Ascending aorta (tissue), 2 donors: ENCODE measurements around the gene DRAM1. TPM values are rescaled to one million over a fixed set of nuclear protein-coding genes. Genes with fewer than 3 reads are reported as not detected.

ENCODE experiments used
- DNase-seq, 2 donors: peaks; one replicate each; pipeline ENCODE4 v3.0.0-alpha.2; 2019; ENCODE audit warnings: low spot score in 2 of 2
- H3K27ac ChIP-seq, 2 donors: fragments of 200-600 bp; sonication (generic); one replicate each; pipeline ENCODE4 v1.5.1; 2016 to 2017; ENCODE audit warnings: mild to moderate bottlenecking in 1 of 2
- H3K27me3 ChIP-seq: fragments of 200-600 bp; sonication (generic); one replicate; pipeline ENCODE4 v1.5.1; 2017
- H3K36me3 ChIP-seq, 2 donors: fragments of 200-600 bp; sonication (generic); one replicate each; pipeline ENCODE4 v1.5.1; 2016
- H3K4me1 ChIP-seq, 2 donors: fragments of 200-600 bp; sonication (generic); one replicate each; pipeline ENCODE4 v1.5.1; 2016 to 2017; ENCODE audit warnings: mild to moderate bottlenecking in 1 of 2
- H3K4me3 ChIP-seq, 2 donors: fragments of 200-600 bp; sonication (generic); one replicate each; pipeline ENCODE4 v1.5.1; 2016 to 2017; ENCODE audit warnings: mild to moderate bottlenecking in 1 of 2
- H3K9me3 ChIP-seq, 2 donors: fragments of 200-600 bp; sonication (generic); one replicate each; pipeline ENCODE4 v1.5.1; 2016
- CTCF ChIP-seq, 3 experiments: fragments of 200-600 bp in 2 of 3; fragments of 450-650 bp in 1 of 3; sonication (generic) in 2 of 3; IDR thresholded peaks; one replicate each; pipeline ENCODE4 v1.5.1; 2016 to 2019; ENCODE audit warnings: antibody characterized with exemption in 3 of 3, mild to moderate bottlenecking in 1 of 3, moderate library complexity in 1 of 3
- intact Hi-C: fragments of 100-400 bp; cut with DNase I; formaldehyde crosslinking; loops from one replicate; pipeline ENCODE4 v1.15.1; 2023
- total RNA-seq: library from RNA; depleted of rRNA; stranded (reverse); fragments of >200 nt; gene quantifications from one replicate; pipeline ENCODE4 v1.1.0, GENCODE V29; 2016

Gene DRAM1
- 8.8 TPM for total RNA-seq

- Histone ChIP-seq H3K27ac (peak within 1 kb of the TSS; percentile 97 to 99), H3K27me3 (no peaks in the 10 kb centered on the region), H3K9me3 (no peaks in the 10 kb centered on the region), H3K36me3 (no peaks in the 10 kb centered on the region), H3K4me1 (peaks cover 0 to 13% of the 10 kb centered on the region in 2 donors), H3K4me3 (peak within 1 kb of the TSS; percentile 65 to 80)
- DNase-seq, result peak; percentile 43 to 94
- intact Hi-C loops, result loop anchor here (1.0 to 5.0 kb wide), 6 partner anchors 14 to 1610 kb away; partner anchors contain the start of genes CHPT1, DEPDC4 and SCYL2
- TF ChIP-seq CTCF (IDR thresholded peaks at IDR 0.05), result peak in 1 of 3 experiments; percentile 8
Measured at GRCh38 chr12:101876861-101877805, at the start of gene DRAM1. DRAM1 (plus strand) TSS chr12:101877580; CDS start chr12:101877790, 210 bp downstream.

- H3K27ac ChIP-seq, result no peak overlapping the region
Measured at GRCh38 chr12:101828463-101829196, 48.8 kb upstream of the DRAM1 start.

GRCh38 chr12:101829639-101830366, 47.6 kb upstream of the DRAM1 start:
- TF ChIP-seq CTCF (IDR thresholded peaks at IDR 0.05), result no peak
- H3K4me3 ChIP-seq, result peak overlapping the region; percentile 86 to 95
- H3K36me3 ChIP-seq, result no peaks in the 10 kb centered on the region
- intact Hi-C loops, result loop anchor here (2.0 to 10.0 kb wide), 4 partner anchors 57 to 423 kb away; partner anchors contain the start of genes ARL1 and CHPT1
- DNase-seq, result no peak
- peaks cover 0 to 10% of the 10 kb centered on the region in 2 donors for H3K4me1 ChIP-seq
- no peaks in the 10 kb centered on the region for H3K9me3 ChIP-seq
- H3K27ac ChIP-seq, result peak overlapping the region in 1 of 2 donors; percentile 75
- H3K27me3 ChIP-seq, result no peaks in the 10 kb centered on the region

More at GRCh38 chr12:101828463-101829196, 48.8 kb upstream of the DRAM1 start:
- intact Hi-C loops, result no loop called here
- no peaks in the 10 kb centered on the region for H3K36me3 ChIP-seq
- peaks cover 0 to 10% of the 10 kb centered on the region in 2 donors for H3K4me1 ChIP-seq
- no peak for TF ChIP-seq CTCF (IDR thresholded peaks at IDR 0.05)
- H3K27me3 ChIP-seq, result no peaks in the 10 kb centered on the region
- no peaks in the 10 kb centered on the region for H3K9me3 ChIP-seq
- H3K4me3 ChIP-seq, result peak overlapping the region in 1 of 2 donors; percentile 86
- no peak for DNase-seq

- H3K4me1 ChIP-seq, result peaks cover 0 to 10% of the 10 kb centered on the region in 2 donors
- H3K4me3 ChIP-seq, result peak within 1 kb of the TSS; percentile 86 to 95
- intact Hi-C loops, result loop anchor here (1.0 to 10.0 kb wide), 6 partner anchors 9 to 423 kb away; partner anchors contain the start of genes ARL1, CHPT1 and DRAM1
- H3K27ac ChIP-seq, result peak within 1 kb of the TSS; percentile 72 to 75
- peak; percentile 51 to 96 for DNase-seq
- TF ChIP-seq CTCF (IDR thresholded peaks at IDR 0.05), result peak; percentile 72 to 85 (median 73)
- no peaks in the 10 kb centered on the region for H3K9me3 ChIP-seq
- H3K36me3 ChIP-seq, result no peaks in the 10 kb centered on the region
- no peaks in the 10 kb centered on the region for H3K27me3 ChIP-seq
Measured at GRCh38 chr12:101830367-101831325, 46.7 kb upstream of the DRAM1 start, which contains the start of gene GNPTAB. GNPTAB (minus strand) TSS chr12:101830959; CDS start chr12:101830675, 284 bp downstream.
